Measurements from ENCODE around the gene TMEM187.

DNA sequence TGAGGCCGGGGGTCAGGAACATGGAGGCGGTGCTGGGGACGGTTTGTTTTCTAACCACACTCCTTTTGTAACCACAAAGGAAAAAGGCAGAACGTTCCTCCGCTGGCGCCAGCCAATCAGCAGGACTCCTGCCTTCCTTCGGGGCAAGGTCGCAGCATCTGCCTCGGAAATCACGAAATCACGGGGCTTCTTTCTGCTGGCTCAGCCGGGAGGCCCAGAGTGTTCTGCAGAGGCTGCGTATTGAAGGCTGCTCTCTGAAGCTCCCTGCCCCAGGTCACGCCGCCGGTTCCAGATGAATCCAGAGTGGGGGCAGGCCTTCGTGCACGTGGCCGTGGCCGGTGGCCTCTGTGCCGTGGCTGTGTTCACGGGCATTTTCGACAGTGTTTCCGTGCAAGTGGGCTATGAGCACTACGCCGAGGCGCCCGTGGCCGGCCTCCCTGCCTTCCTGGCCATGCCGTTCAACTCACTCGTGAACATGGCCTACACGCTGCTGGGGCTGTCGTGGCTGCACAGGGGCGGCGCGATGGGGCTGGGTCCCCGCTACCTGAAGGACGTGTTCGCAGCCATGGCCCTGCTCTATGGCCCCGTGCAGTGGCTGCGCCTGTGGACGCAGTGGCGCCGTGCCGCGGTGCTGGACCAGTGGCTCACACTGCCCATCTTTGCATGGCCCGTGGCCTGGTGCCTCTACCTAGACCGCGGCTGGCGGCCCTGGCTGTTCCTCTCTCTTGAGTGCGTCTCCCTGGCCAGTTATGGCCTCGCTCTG is 9.4 kb downstream of the TMEM187 start:
- TF ChIP-seq, protein P1, sequence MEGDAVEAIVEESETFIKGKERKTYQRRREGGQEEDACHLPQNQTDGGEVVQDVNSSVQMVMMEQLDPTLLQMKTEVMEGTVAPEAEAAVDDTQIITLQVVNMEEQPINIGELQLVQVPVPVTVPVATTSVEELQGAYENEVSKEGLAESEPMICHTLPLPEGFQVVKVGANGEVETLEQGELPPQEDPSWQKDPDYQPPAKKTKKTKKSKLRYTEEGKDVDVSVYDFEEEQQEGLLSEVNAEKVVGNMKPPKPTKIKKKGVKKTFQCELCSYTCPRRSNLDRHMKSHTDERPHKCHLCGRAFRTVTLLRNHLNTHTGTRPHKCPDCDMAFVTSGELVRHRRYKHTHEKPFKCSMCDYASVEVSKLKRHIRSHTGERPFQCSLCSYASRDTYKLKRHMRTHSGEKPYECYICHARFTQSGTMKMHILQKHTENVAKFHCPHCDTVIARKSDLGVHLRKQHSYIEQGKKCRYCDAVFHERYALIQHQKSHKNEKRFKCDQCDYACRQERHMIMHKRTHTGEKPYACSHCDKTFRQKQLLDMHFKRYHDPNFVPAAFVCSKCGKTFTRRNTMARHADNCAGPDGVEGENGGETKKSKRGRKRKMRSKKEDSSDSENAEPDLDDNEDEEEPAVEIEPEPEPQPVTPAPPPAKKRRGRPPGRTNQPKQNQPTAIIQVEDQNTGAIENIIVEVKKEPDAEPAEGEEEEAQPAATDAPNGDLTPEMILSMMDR (conservative IDR thresholded peaks at IDR 0.05; ENCODE audit: low read depth, low read length): no peak
- no peak for TF ChIP-seq EZH2 (IDR thresholded peaks at IDR 0.05; ENCODE audit: borderline replicate concordance, low read depth, low read length, poor library complexity, severe bottlenecking)
